ENCODE results near the gene SERPINA10. TPM values are rescaled to one million over a fixed set of nuclear protein-coding genes. Genes with fewer than 3 reads are reported as not detected.

SERPINA10 gene
- polyA plus RNA-seq, 1 of the 3 experiments (the other 2 are of a cell fraction), result not detected

DNA sequence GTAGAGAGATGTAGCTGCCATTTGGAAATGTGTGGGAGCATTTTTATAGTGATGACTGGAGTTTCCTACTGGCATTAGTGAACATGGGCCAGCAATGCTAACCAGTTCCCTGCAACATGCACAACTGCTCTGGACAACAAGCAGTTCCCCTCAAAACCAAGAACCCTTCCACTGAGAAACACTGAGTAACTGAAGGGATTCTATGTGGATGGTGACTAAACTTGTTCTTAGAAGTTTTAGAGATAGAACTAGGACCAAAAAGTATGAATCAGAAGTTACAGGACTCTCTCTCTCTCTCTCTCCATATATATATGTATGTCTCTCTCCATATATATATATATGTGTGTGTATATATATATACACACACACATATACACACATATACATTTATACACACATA, 7.9 kb downstream of the SERPINA10 start:
- Histone ChIP-seq H3K4me2 (no peak overlapping the region), H2AFZ (ENCODE audit: low read depth) (no peak overlapping the region), H3K9ac (no peak overlapping the region), H4K20me1 (ENCODE audit: insufficient read depth) (no peaks in the 10 kb centered on the region), H3K36me3 (replicated peaks in 1 of 2; ENCODE audit: control insufficient read depth in 1 of 2, insufficient read depth in 2 of 2, low read length in 1 of 2) (no peaks in the 10 kb centered on the region), H3K9me2 (no peaks in the 10 kb centered on the region), H3K79me2 (ENCODE audit: insufficient read depth) (no peaks in the 10 kb centered on the region), H3K27ac (ENCODE audit: low read depth in 2 of 2, low read length in 1 of 2) (no peak overlapping the region), H3F3A (replicated peaks; ENCODE audit: insufficient read depth) (peaks cover 11% of the 10 kb centered on the region), H3K4me3 (ENCODE audit: low read depth in 2 of 2, low read length in 1 of 2) (no peak overlapping the region), H3K27me3 (ENCODE audit: insufficient read depth) (no peaks in the 10 kb centered on the region), H3K9me3 (no peaks in the 10 kb centered on the region), H3K4me1 (ENCODE audit: control insufficient read depth in 1 of 2, insufficient read depth in 2 of 2, low read depth in 1 of 2, low read length in 1 of 2) (peaks cover 0 to 4% of the 10 kb centered on the region in 2 experiments; a peak in 1 of 4 replicates)
- TF ChIP-seq FOXM1 (IDR thresholded peaks at IDR 0.05; ENCODE audit: low read depth) (no peak), NFIC (IDR thresholded peaks at IDR 0.05; ENCODE audit: borderline replicate concordance) (no peak), TCF12 (IDR thresholded peaks at IDR 0.05) (no peak), TAF1 (IDR thresholded peaks at IDR 0.05; ENCODE audit: borderline replicate concordance, low read depth, low read length) (no peak), RFX5 (IDR thresholded peaks at IDR 0.05; ENCODE audit: low read length) (no peak), EZH2phosphoT487 (IDR thresholded peaks at IDR 0.05; ENCODE audit: borderline replicate concordance, low read depth) (no peak)
- CTCF ChIA-PET, result no interaction called here
- DNase-seq, result no peak
- POLR2A ChIA-PET, result no interaction called here

DNA sequence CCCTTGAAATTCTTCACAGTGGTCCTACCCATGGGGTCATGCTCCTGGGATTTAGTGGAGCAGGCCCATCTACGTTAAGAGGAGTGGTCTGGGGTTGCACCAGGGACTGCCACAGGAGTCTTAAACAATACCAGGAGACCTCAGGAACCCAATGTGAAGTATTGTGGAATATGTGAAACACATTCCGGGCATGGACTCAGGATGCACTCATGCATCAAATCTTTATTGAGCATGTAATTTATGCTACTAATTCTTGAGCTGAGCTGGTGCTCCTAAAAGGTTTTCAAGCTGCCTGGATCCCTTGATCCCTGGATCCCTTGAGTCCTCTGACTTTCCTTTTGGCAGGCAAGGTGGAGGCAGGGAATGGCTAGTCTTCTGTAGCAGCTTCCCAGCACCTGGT, 8.8 kb downstream of the SERPINA10 start:
- TF ChIP-seq RAD21 (IDR thresholded peaks at IDR 0.05; ENCODE audit: low read length), result no peak
- no peak for TF ChIP-seq FOSL2 (IDR thresholded peaks at IDR 0.05; ENCODE audit: borderline replicate concordance, low read depth)
- no peak for TF ChIP-seq SMC3 (IDR thresholded peaks at IDR 0.05; ENCODE audit: low read depth, low read length)
- TF ChIP-seq MEF2A (IDR thresholded peaks at IDR 0.05; ENCODE audit: borderline replicate concordance, low read depth), result no peak
- TF ChIP-seq FOXJ3 (CRISPR knock-in tag; IDR thresholded peaks at IDR 0.05), result no peak
- Histone ChIP-seq H3F3A (replicated peaks; ENCODE audit: insufficient read depth) (peaks cover 13% of the 10 kb centered on the region), H3K4me2 (no peak overlapping the region), H3K9me3 (no peaks in the 10 kb centered on the region), H3K9ac (no peak overlapping the region), H3K9me2 (no peaks in the 10 kb centered on the region), H3K36me3 (replicated peaks in 1 of 2; ENCODE audit: control insufficient read depth in 1 of 2, insufficient read depth in 2 of 2, low read length in 1 of 2) (no peaks in the 10 kb centered on the region), H3K4me3 (ENCODE audit: low read depth in 2 of 2, low read length in 1 of 2) (no peak overlapping the region), H3K27me3 (ENCODE audit: insufficient read depth) (no peaks in the 10 kb centered on the region), H2AFZ (ENCODE audit: low read depth) (no peak overlapping the region), H4K20me1 (ENCODE audit: insufficient read depth) (no peaks in the 10 kb centered on the region), H3K4me1 (ENCODE audit: control insufficient read depth in 1 of 2, insufficient read depth in 2 of 2, low read depth in 1 of 2, low read length in 1 of 2) (peaks cover 0 to 4% of the 10 kb centered on the region in 2 experiments; a peak in 1 of 4 replicates), H3K79me2 (ENCODE audit: insufficient read depth) (no peaks in the 10 kb centered on the region), H3K27ac (ENCODE audit: low read depth in 2 of 2, low read length in 1 of 2) (no peak overlapping the region)
- WGBS (ENCODE audit: low lambda C conversion rate), result 67% methylated on average over 2 of the region's 2 CpGs
- POLR2A ChIA-PET, result no interaction called here
- CTCF ChIA-PET, result no interaction called here
- DNase-seq, result no peak

DNA sequence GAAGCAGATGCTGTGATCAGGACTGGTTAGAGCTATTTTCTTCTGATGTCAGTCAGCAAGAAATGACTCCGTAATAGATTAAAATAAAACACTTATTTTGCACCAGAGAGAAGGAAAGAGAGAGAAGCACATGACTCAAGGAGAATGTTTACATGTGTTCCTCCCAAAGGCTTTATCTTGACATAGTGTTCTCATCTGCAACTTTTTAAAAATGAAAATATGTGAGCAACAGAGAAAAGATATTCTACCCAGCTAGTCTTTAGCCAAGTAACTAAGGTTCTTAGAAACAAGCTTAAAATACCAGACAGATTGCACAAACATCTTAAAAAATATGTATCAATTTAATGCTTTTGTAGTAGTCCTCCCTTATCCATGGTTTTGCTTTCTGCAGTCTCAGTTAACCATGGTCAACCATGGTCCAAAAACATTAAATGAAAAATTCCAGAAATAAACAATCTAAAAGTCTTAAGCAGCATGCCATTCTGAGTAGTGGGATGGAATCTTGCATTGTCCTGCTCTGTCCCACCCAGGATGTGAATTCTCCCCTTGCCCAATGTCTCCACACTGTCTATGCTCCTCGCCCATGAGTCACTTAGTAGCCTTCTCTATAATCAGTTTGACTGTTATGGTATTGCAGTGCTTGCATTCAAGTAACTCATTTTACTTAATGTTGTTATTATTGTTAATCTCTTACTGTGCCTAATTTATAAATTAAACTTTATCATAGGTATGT, 9.9 kb downstream of the SERPINA10 start:
- Histone ChIP-seq H3K27ac (ENCODE audit: low read depth in 2 of 2, low read length in 1 of 2) (no peak overlapping the region), H3K4me1 (ENCODE audit: control insufficient read depth in 1 of 2, insufficient read depth in 2 of 2, low read depth in 1 of 2, low read length in 1 of 2) (peaks cover 0 to 4% of the 10 kb centered on the region in 2 experiments; a peak in 1 of 4 replicates), H3K9me3 (no peaks in the 10 kb centered on the region), H3K9ac (no peak overlapping the region), H3K9me2 (no peaks in the 10 kb centered on the region), H2AFZ (ENCODE audit: low read depth) (no peak overlapping the region), H3K27me3 (ENCODE audit: insufficient read depth) (no peaks in the 10 kb centered on the region), H3K79me2 (ENCODE audit: insufficient read depth) (no peaks in the 10 kb centered on the region), H3K36me3 (replicated peaks in 1 of 2; ENCODE audit: control insufficient read depth in 1 of 2, insufficient read depth in 2 of 2, low read length in 1 of 2) (no peaks in the 10 kb centered on the region), H4K20me1 (ENCODE audit: insufficient read depth) (no peaks in the 10 kb centered on the region), H3K4me2 (no peak overlapping the region), H3K4me3 (ENCODE audit: low read depth in 2 of 2, low read length in 1 of 2) (no peak overlapping the region), H3F3A (replicated peaks; ENCODE audit: insufficient read depth) (peaks cover 17% of the 10 kb centered on the region)
- POLR2A ChIA-PET, result no interaction called here
- 72% methylated on average over 2 of the region's 2 CpGs for WGBS (ENCODE audit: low lambda C conversion rate)
- TF ChIP-seq, protein P1, sequence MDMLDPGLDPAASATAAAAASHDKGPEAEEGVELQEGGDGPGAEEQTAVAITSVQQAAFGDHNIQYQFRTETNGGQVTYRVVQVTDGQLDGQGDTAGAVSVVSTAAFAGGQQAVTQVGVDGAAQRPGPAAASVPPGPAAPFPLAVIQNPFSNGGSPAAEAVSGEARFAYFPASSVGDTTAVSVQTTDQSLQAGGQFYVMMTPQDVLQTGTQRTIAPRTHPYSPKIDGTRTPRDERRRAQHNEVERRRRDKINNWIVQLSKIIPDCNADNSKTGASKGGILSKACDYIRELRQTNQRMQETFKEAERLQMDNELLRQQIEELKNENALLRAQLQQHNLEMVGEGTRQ (IDR thresholded peaks at IDR 0.05; ENCODE audit: borderline replicate concordance, low read depth, low read length), result no peak
- TF ChIP-seq, protein P2, sequence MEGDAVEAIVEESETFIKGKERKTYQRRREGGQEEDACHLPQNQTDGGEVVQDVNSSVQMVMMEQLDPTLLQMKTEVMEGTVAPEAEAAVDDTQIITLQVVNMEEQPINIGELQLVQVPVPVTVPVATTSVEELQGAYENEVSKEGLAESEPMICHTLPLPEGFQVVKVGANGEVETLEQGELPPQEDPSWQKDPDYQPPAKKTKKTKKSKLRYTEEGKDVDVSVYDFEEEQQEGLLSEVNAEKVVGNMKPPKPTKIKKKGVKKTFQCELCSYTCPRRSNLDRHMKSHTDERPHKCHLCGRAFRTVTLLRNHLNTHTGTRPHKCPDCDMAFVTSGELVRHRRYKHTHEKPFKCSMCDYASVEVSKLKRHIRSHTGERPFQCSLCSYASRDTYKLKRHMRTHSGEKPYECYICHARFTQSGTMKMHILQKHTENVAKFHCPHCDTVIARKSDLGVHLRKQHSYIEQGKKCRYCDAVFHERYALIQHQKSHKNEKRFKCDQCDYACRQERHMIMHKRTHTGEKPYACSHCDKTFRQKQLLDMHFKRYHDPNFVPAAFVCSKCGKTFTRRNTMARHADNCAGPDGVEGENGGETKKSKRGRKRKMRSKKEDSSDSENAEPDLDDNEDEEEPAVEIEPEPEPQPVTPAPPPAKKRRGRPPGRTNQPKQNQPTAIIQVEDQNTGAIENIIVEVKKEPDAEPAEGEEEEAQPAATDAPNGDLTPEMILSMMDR (IDR thresholded peaks at IDR 0.05), result no peak
- TF ChIP-seq, protein P3, sequence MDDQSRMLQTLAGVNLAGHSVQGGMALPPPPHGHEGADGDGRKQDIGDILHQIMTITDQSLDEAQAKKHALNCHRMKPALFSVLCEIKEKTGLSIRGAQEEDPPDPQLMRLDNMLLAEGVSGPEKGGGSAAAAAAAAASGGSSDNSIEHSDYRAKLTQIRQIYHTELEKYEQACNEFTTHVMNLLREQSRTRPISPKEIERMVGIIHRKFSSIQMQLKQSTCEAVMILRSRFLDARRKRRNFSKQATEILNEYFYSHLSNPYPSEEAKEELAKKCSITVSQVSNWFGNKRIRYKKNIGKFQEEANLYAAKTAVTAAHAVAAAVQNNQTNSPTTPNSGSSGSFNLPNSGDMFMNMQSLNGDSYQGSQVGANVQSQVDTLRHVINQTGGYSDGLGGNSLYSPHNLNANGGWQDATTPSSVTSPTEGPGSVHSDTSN (IDR thresholded peaks at IDR 0.05), result no peak
- TF ChIP-seq EZH2phosphoT487 (IDR thresholded peaks at IDR 0.05; ENCODE audit: borderline replicate concordance, low read depth) (no peak), YY1 (IDR thresholded peaks at IDR 0.05; ENCODE audit: low read depth) (no peak), SMC3 (IDR thresholded peaks at IDR 0.05; ENCODE audit: low read depth, low read length) (no peak), GABPA (IDR thresholded peaks at IDR 0.05; ENCODE audit: low read depth) (no peak), NRF1 (IDR thresholded peaks at IDR 0.05; ENCODE audit: low read depth, low read length) (no peak), FOXJ3 (CRISPR knock-in tag; IDR thresholded peaks at IDR 0.05) (no peak)
- DNase-seq, result no peak
- CTCF ChIA-PET, result no interaction called here

Measured in SK-N-SH (cell line).